ENCODE data around the gene SPRYD7.

GRCh38 chr13:49939321-49939720 lies 3.2 kb upstream of the SPRYD7 start:
- TF ChIP-seq GATA3 (IDR thresholded peaks at IDR 0.05; ENCODE audit: low read depth, low read length) (no peak), GATA2 (IDR thresholded peaks at IDR 0.05; ENCODE audit: low read depth, low read length) (no peak)
